A673 (cell line): ENCODE data around the gene MINDY3. TPM values are rescaled to one million over a fixed set of nuclear protein-coding genes. Genes with fewer than 3 reads are reported as not detected.

Experiments used
- BruUV-seq: library from RNA; stranded (reverse); fragments of 400-500 nt; replicated peaks from 2 replicates; lab custom pipeline; 2021; lab: Mats Ljungman, UMichigan
- CTCF ChIA-PET: fragments of 300-600 bp; sonication (Branson Sonifier 250); formaldehyde crosslinking; loops from one replicate; lab custom pipeline; 2022; ENCODE audit warnings: antibody characterized with exemption; lab: Charles Lee
- POLR2A ChIA-PET: fragments of 300-600 bp; sonication (Branson Sonifier 250); formaldehyde crosslinking; loops from one replicate; lab custom pipeline; 2022; ENCODE audit warnings: antibody characterized with exemption; ENCODE audit not compliant: low non-redundant PET; lab: Charles Lee
- DNase-seq: peaks from one replicate; pipeline ENCODE4 v3.0.0-alpha.2; 2015; ENCODE audit warnings: low spot score
- H3K27ac ChIP-seq: fragments of 200-600 bp; sonication (generic); 2 replicates; pipeline ENCODE4 v1.5.1; 2016; ENCODE audit warnings: mixed run types, low read depth, mild to moderate bottlenecking, mixed read lengths, antibody characterized with exemption, low read length; ENCODE audit not compliant: poor library complexity, severe bottlenecking
- H3K27me3 ChIP-seq: fragments of 200-600 bp; sonication (generic); replicated peaks from 2 replicates; pipeline ENCODE4 v1.6.1; 2017; ENCODE audit warnings: mixed run types, low read depth, mild to moderate bottlenecking, mixed read lengths, antibody characterized with exemption, low read length; ENCODE audit not compliant: insufficient read depth, poor library complexity
- H3K36me3 ChIP-seq: fragments of 200-600 bp; sonication (generic); 2 replicates; pipeline ENCODE4 v1.6.1; 2016; ENCODE audit warnings: mixed run types, mild to moderate bottlenecking, mixed read lengths, antibody characterized with exemption, low read length; ENCODE audit not compliant: insufficient read depth, poor library complexity, severe bottlenecking
- H3K4me1 ChIP-seq: fragments of 200-600 bp; sonication (generic); 2 replicates; pipeline ENCODE4 v1.6.1; 2017; ENCODE audit warnings: mixed run types, mild to moderate bottlenecking, mixed read lengths, antibody characterized with exemption, low read length; ENCODE audit not compliant: insufficient read depth, poor library complexity, severe bottlenecking
- H3K4me3 ChIP-seq: fragments of 200-600 bp; sonication (generic); 2 replicates; pipeline ENCODE4 v1.5.1; 2016; ENCODE audit warnings: low read depth, mixed run types, mild to moderate bottlenecking, mixed read lengths, low read length; ENCODE audit not compliant: poor library complexity, severe bottlenecking
- H3K9me3 ChIP-seq: fragments of 200-600 bp; sonication (generic); 2 replicates; pipeline ENCODE4 v1.6.1; 2016; ENCODE audit warnings: mixed run types, low read depth, mild to moderate bottlenecking, mixed read lengths, antibody characterized with exemption, low read length; ENCODE audit not compliant: poor library complexity, severe bottlenecking
- EZH2 ChIP-seq: fragments of 200-600 bp; sonication (generic); IDR thresholded peaks from 2 replicates; pipeline ENCODE4 v1.6.1; 2017; ENCODE audit warnings: borderline replicate concordance, low read depth, mild to moderate bottlenecking, mixed read lengths, antibody characterized with exemption, low read length; ENCODE audit not compliant: poor library complexity, severe bottlenecking
- intact Hi-C: fragments of 100-400 bp; cut with micrococcal nuclease; formaldehyde crosslinking; loops from one replicate; pipeline ENCODE4 v1.10.0; 2022; ENCODE audit not compliant: unreplicated experiment
- total RNA-seq: library from RNA; stranded (reverse); gene quantifications from 2 replicates; pipeline ENCODE4 v1.2.3, GENCODE V29; 2021
- TF ChIP-seq, protein P1 (sequence below): fragments of 300-800, 200-600 bp; sonication (generic); conservative IDR thresholded peaks from 2 replicates; pipeline ENCODE4 v1.5.1; 2017; ENCODE audit warnings: low read depth, mild to moderate bottlenecking, antibody characterized with exemption, low read length, moderate library complexity, mixed read lengths

Gene MINDY3
- total RNA-seq, 1 experiment from 2014 or later: 14.6 TPM

GRCh38 chr10:15783941-15784636 lies 76.2 kb downstream of the MINDY3 start:
- POLR2A ChIA-PET: no interaction called here
- H3K27me3 ChIP-seq: no peaks in the 10 kb centered on the region
- TF ChIP-seq, protein P1, sequence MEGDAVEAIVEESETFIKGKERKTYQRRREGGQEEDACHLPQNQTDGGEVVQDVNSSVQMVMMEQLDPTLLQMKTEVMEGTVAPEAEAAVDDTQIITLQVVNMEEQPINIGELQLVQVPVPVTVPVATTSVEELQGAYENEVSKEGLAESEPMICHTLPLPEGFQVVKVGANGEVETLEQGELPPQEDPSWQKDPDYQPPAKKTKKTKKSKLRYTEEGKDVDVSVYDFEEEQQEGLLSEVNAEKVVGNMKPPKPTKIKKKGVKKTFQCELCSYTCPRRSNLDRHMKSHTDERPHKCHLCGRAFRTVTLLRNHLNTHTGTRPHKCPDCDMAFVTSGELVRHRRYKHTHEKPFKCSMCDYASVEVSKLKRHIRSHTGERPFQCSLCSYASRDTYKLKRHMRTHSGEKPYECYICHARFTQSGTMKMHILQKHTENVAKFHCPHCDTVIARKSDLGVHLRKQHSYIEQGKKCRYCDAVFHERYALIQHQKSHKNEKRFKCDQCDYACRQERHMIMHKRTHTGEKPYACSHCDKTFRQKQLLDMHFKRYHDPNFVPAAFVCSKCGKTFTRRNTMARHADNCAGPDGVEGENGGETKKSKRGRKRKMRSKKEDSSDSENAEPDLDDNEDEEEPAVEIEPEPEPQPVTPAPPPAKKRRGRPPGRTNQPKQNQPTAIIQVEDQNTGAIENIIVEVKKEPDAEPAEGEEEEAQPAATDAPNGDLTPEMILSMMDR: no peak
- H3K4me3 ChIP-seq: no peak overlapping the region
- no peak for DNase-seq
- H3K27ac ChIP-seq: no peak overlapping the region
- no TSS peak for BruUV-seq
- intact Hi-C loops: no loop called here
- CTCF ChIA-PET: no interaction called here
- H3K36me3 ChIP-seq: no peaks in the 10 kb centered on the region
- H3K4me1 ChIP-seq: no peaks in the 10 kb centered on the region
- no peaks in the 10 kb centered on the region for H3K9me3 ChIP-seq

- TF ChIP-seq EZH2: no peak
- TF ChIP-seq, protein P1: no peak
- DNase-seq: no peak
- ChIA-PET CTCF (no interaction called here), POLR2A (no interaction called here)
- no peaks in the 10 kb centered on the region for H3K27me3 ChIP-seq
- no peak overlapping the region for H3K4me3 ChIP-seq
- intact Hi-C loops: no loop called here
- H3K9me3 ChIP-seq: no peaks in the 10 kb centered on the region
- peaks cover 3% of the 10 kb centered on the region for H3K36me3 ChIP-seq
- no TSS peak for BruUV-seq
- no peaks in the 10 kb centered on the region for H3K4me1 ChIP-seq
- no peak overlapping the region for H3K27ac ChIP-seq
These were observed 77.5 kb downstream of the MINDY3 start for GRCh38 chr10:15782851-15783250.

GRCh38 chr10:15781381-15781960 lies 78.8 kb downstream of the MINDY3 start:
- no peak overlapping the region for H3K27ac ChIP-seq

More at GRCh38 chr10:15781381-15781960, 78.8 kb downstream of the MINDY3 start:
- intact Hi-C loops: no loop called here
- no peaks in the 10 kb centered on the region for H3K27me3 ChIP-seq
- no peak for DNase-seq
- H3K9me3 ChIP-seq: peaks cover 5% of the 10 kb centered on the region
- peaks cover 3% of the 10 kb centered on the region for H3K36me3 ChIP-seq
- no peaks in the 10 kb centered on the region for H3K4me1 ChIP-seq
- H3K4me3 ChIP-seq: no peak overlapping the region
- BruUV-seq: no TSS peak
- ChIA-PET CTCF (no interaction called here), POLR2A (no interaction called here)
- no peak for TF ChIP-seq EZH2
- TF ChIP-seq, protein P1: no peak
